ENCODE data around the gene KCNJ6.

The KCNJ6 gene

GRCh38 chr21:37626320-37626719 is 289.9 kb downstream of the KCNJ6 start:
- H3K4me3 ChIP-seq (ENCODE audit: control insufficient read depth in 1 of 7, extremely low read depth in 1 of 7, insufficient read depth in 4 of 7, low read depth in 2 of 7, low read length in 6 of 7), result no peak overlapping the region
- H3K4me1 ChIP-seq (ENCODE audit: control extremely low read depth in 1 of 4, control insufficient read depth in 4 of 4, insufficient read depth in 4 of 4, low read length in 3 of 4), result no peaks in the 10 kb centered on the region
- DNase-seq, result no peak
- no peak overlapping the region for H3K27ac ChIP-seq (ENCODE audit: insufficient read depth in 1 of 2, low read depth in 1 of 2, low read length in 2 of 2, poor library complexity in 1 of 2, severe bottlenecking in 2 of 2)
- H3K36me3 ChIP-seq (ENCODE audit: control insufficient read depth in 4 of 4, insufficient read depth in 4 of 4, low read length in 3 of 4), result no peaks in the 10 kb centered on the region
- CTCF ChIA-PET, result interaction anchor here (0.9 kb wide), 1 partner anchor 10 kb away, joined by 3 read pairs; no protein-coding TSS in a partner anchor
- no peaks in the 10 kb centered on the region for H3K27me3 ChIP-seq (replicated peaks in 2 of 5; ENCODE audit: control insufficient read depth in 4 of 5, insufficient read depth in 5 of 5, low read length in 4 of 5)
- no peaks in the 10 kb centered on the region for H3K9me3 ChIP-seq (ENCODE audit: control extremely low read depth in 1 of 5, control insufficient read depth in 4 of 5, insufficient read depth in 2 of 5, low read depth in 1 of 5, low read length in 4 of 5)
- WGBS (ENCODE audit: insufficient coverage), result 98% methylated on average over 4 of the region's 6 CpGs
- POLR2A ChIA-PET, result no interaction called here

- POLR2A ChIA-PET, result no interaction called here
- no peak for DNase-seq
- H3K27ac ChIP-seq (ENCODE audit: insufficient read depth in 1 of 2, low read depth in 1 of 2, low read length in 2 of 2, poor library complexity in 1 of 2, severe bottlenecking in 2 of 2), result no peak overlapping the region
- no peaks in the 10 kb centered on the region for H3K9me3 ChIP-seq (ENCODE audit: control extremely low read depth in 1 of 5, control insufficient read depth in 4 of 5, insufficient read depth in 2 of 5, low read depth in 1 of 5, low read length in 4 of 5)
- 100% methylated on average over 2 of the region's 3 CpGs for WGBS (ENCODE audit: insufficient coverage)
- H3K4me1 ChIP-seq (ENCODE audit: control extremely low read depth in 1 of 4, control insufficient read depth in 4 of 4, insufficient read depth in 4 of 4, low read length in 3 of 4), result no peaks in the 10 kb centered on the region
- CTCF ChIA-PET, result no interaction called here
- H3K27me3 ChIP-seq (replicated peaks in 2 of 5; ENCODE audit: control insufficient read depth in 4 of 5, insufficient read depth in 5 of 5, low read length in 4 of 5), result no peaks in the 10 kb centered on the region
- no peak overlapping the region for H3K4me3 ChIP-seq (ENCODE audit: control insufficient read depth in 1 of 7, extremely low read depth in 1 of 7, insufficient read depth in 4 of 7, low read depth in 2 of 7, low read length in 6 of 7)
- no peaks in the 10 kb centered on the region for H3K36me3 ChIP-seq (ENCODE audit: control insufficient read depth in 4 of 4, insufficient read depth in 4 of 4, low read length in 3 of 4)
Observed at GRCh38 chr21:37623689-37624088, 292.6 kb downstream of the KCNJ6 start.

GRCh38 chr21:37623183-37623582 is 293.1 kb downstream of the KCNJ6 start:
- 100% methylated on average over 1 of the region's 3 CpGs for WGBS (ENCODE audit: insufficient coverage)
- Histone ChIP-seq H3K36me3 (ENCODE audit: control insufficient read depth in 4 of 4, insufficient read depth in 4 of 4, low read length in 3 of 4) (no peaks in the 10 kb centered on the region), H3K4me1 (ENCODE audit: control extremely low read depth in 1 of 4, control insufficient read depth in 4 of 4, insufficient read depth in 4 of 4, low read length in 3 of 4) (no peaks in the 10 kb centered on the region), H3K9me3 (ENCODE audit: control extremely low read depth in 1 of 5, control insufficient read depth in 4 of 5, insufficient read depth in 2 of 5, low read depth in 1 of 5, low read length in 4 of 5) (no peaks in the 10 kb centered on the region), H3K27ac (ENCODE audit: insufficient read depth in 1 of 2, low read depth in 1 of 2, low read length in 2 of 2, poor library complexity in 1 of 2, severe bottlenecking in 2 of 2) (no peak overlapping the region), H3K27me3 (replicated peaks in 2 of 5; ENCODE audit: control insufficient read depth in 4 of 5, insufficient read depth in 5 of 5, low read length in 4 of 5) (no peaks in the 10 kb centered on the region), H3K4me3 (ENCODE audit: control insufficient read depth in 1 of 7, extremely low read depth in 1 of 7, insufficient read depth in 4 of 7, low read depth in 2 of 7, low read length in 6 of 7) (no peak overlapping the region)
- ChIA-PET POLR2A (no interaction called here), CTCF (no interaction called here)
- no peak for DNase-seq

- 100% methylated on average over 5 of the region's 8 CpGs for WGBS (ENCODE audit: insufficient coverage)
- no peak overlapping the region for H3K27ac ChIP-seq (ENCODE audit: insufficient read depth in 1 of 2, low read depth in 1 of 2, low read length in 2 of 2, poor library complexity in 1 of 2, severe bottlenecking in 2 of 2)
- H3K27me3 ChIP-seq (replicated peaks in 2 of 5; ENCODE audit: control insufficient read depth in 4 of 5, insufficient read depth in 5 of 5, low read length in 4 of 5), result no peaks in the 10 kb centered on the region
- H3K4me1 ChIP-seq (ENCODE audit: control extremely low read depth in 1 of 4, control insufficient read depth in 4 of 4, insufficient read depth in 4 of 4, low read length in 3 of 4), result no peaks in the 10 kb centered on the region
- ChIA-PET CTCF (no interaction called here), POLR2A (no interaction called here)
- H3K9me3 ChIP-seq (ENCODE audit: control extremely low read depth in 1 of 5, control insufficient read depth in 4 of 5, insufficient read depth in 2 of 5, low read depth in 1 of 5, low read length in 4 of 5), result no peaks in the 10 kb centered on the region
- DNase-seq, result no peak
- H3K36me3 ChIP-seq (ENCODE audit: control insufficient read depth in 4 of 4, insufficient read depth in 4 of 4, low read length in 3 of 4), result no peaks in the 10 kb centered on the region
- H3K4me3 ChIP-seq (ENCODE audit: control insufficient read depth in 1 of 7, extremely low read depth in 1 of 7, insufficient read depth in 4 of 7, low read depth in 2 of 7, low read length in 6 of 7), result no peak overlapping the region
Observed at GRCh38 chr21:37622755-37623154, 293.5 kb downstream of the KCNJ6 start.

GRCh38 chr21:37620401-37620800 is 295.9 kb downstream of the KCNJ6 start:
- Histone ChIP-seq H3K27me3 (replicated peaks in 2 of 5; ENCODE audit: control insufficient read depth in 4 of 5, insufficient read depth in 5 of 5, low read length in 4 of 5) (no peaks in the 10 kb centered on the region), H3K4me3 (ENCODE audit: control insufficient read depth in 1 of 7, extremely low read depth in 1 of 7, insufficient read depth in 4 of 7, low read depth in 2 of 7, low read length in 6 of 7) (no peak overlapping the region), H3K27ac (ENCODE audit: insufficient read depth in 1 of 2, low read depth in 1 of 2, low read length in 2 of 2, poor library complexity in 1 of 2, severe bottlenecking in 2 of 2) (no peak overlapping the region), H3K4me1 (ENCODE audit: control extremely low read depth in 1 of 4, control insufficient read depth in 4 of 4, insufficient read depth in 4 of 4, low read length in 3 of 4) (no peaks in the 10 kb centered on the region), H3K36me3 (ENCODE audit: control insufficient read depth in 4 of 4, insufficient read depth in 4 of 4, low read length in 3 of 4) (no peaks in the 10 kb centered on the region), H3K9me3 (ENCODE audit: control extremely low read depth in 1 of 5, control insufficient read depth in 4 of 5, insufficient read depth in 2 of 5, low read depth in 1 of 5, low read length in 4 of 5) (no peaks in the 10 kb centered on the region)
- ChIA-PET POLR2A (interaction anchor here (0.6 kb wide), 1 partner anchor 56 kb away, joined by 5 read pairs; no protein-coding TSS in a partner anchor), CTCF (no interaction called here)
- DNase-seq, result no peak

GRCh38 chr21:37619464-37619974 is 296.7 kb downstream of the KCNJ6 start:
- ChIA-PET CTCF (no interaction called here), POLR2A (no interaction called here)
- H3K36me3 ChIP-seq (ENCODE audit: control insufficient read depth in 4 of 4, insufficient read depth in 4 of 4, low read length in 3 of 4), result no peaks in the 10 kb centered on the region
- no peak for DNase-seq
- no peak overlapping the region for H3K4me3 ChIP-seq (ENCODE audit: control insufficient read depth in 1 of 7, extremely low read depth in 1 of 7, insufficient read depth in 4 of 7, low read depth in 2 of 7, low read length in 6 of 7)
- no peaks in the 10 kb centered on the region for H3K4me1 ChIP-seq (ENCODE audit: control extremely low read depth in 1 of 4, control insufficient read depth in 4 of 4, insufficient read depth in 4 of 4, low read length in 3 of 4)
- no peak overlapping the region for H3K27ac ChIP-seq (ENCODE audit: insufficient read depth in 1 of 2, low read depth in 1 of 2, low read length in 2 of 2, poor library complexity in 1 of 2, severe bottlenecking in 2 of 2)
- no peaks in the 10 kb centered on the region for H3K27me3 ChIP-seq (replicated peaks in 2 of 5; ENCODE audit: control insufficient read depth in 4 of 5, insufficient read depth in 5 of 5, low read length in 4 of 5)
- no peaks in the 10 kb centered on the region for H3K9me3 ChIP-seq (ENCODE audit: control extremely low read depth in 1 of 5, control insufficient read depth in 4 of 5, insufficient read depth in 2 of 5, low read depth in 1 of 5, low read length in 4 of 5)
- 97% methylated on average over 5 of the region's 7 CpGs for WGBS (ENCODE audit: insufficient coverage)

GRCh38 chr21:37618081-37618480 is 298.2 kb downstream of the KCNJ6 start:
- no peak overlapping the region for H3K4me3 ChIP-seq (ENCODE audit: control insufficient read depth in 1 of 7, extremely low read depth in 1 of 7, insufficient read depth in 4 of 7, low read depth in 2 of 7, low read length in 6 of 7)
- H3K9me3 ChIP-seq (ENCODE audit: control extremely low read depth in 1 of 5, control insufficient read depth in 4 of 5, insufficient read depth in 2 of 5, low read depth in 1 of 5, low read length in 4 of 5), result peaks cover 0 to 2% (median 0%) of the 10 kb centered on the region in 5 experiments
- H3K4me1 ChIP-seq (ENCODE audit: control extremely low read depth in 1 of 4, control insufficient read depth in 4 of 4, insufficient read depth in 4 of 4, low read length in 3 of 4), result no peaks in the 10 kb centered on the region
- H3K27me3 ChIP-seq (replicated peaks in 2 of 5; ENCODE audit: control insufficient read depth in 4 of 5, insufficient read depth in 5 of 5, low read length in 4 of 5), result no peaks in the 10 kb centered on the region
- DNase-seq, result no peak
- H3K27ac ChIP-seq (ENCODE audit: insufficient read depth in 1 of 2, low read depth in 1 of 2, low read length in 2 of 2, poor library complexity in 1 of 2, severe bottlenecking in 2 of 2), result no peak overlapping the region
- whole genome bisulfite sequencing (ENCODE audit: insufficient coverage), result 100% methylated on average over 4 of the region's 7 CpGs
- POLR2A ChIA-PET, result no interaction called here
- CTCF ChIA-PET, result no interaction called here
- no peaks in the 10 kb centered on the region for H3K36me3 ChIP-seq (ENCODE audit: control insufficient read depth in 4 of 4, insufficient read depth in 4 of 4, low read length in 3 of 4)

Data from common myeloid progenitor, CD34-positive (primary cell).